Loucy (cell line): ENCODE results near the gene PCBP3.
"Not testable (repeated sequence)": the region's sequence is repeated elsewhere in the genome, so short reads cannot be mapped to it uniquely, and the experiment has no call there.

ENCODE experiments used
- H2AFZ ChIP-seq: fragments of 200-600 bp; sonication (generic); 2 replicates; pipeline ENCODE4 v1.6.0; 2016; ENCODE audit warnings: antibody characterized with exemption, mild to moderate bottlenecking, low read length, moderate library complexity
- H3F3A ChIP-seq: fragments of 200-600 bp; 2 replicates; pipeline ENCODE4 v1.6.0; 2016; ENCODE audit warnings: antibody characterized with exemption, low read depth, mild to moderate bottlenecking
- H3K27me3 ChIP-seq: fragments of 200-600 bp; sonication (generic); 2 replicates; pipeline ENCODE4 v1.6.1; 2014; ENCODE audit warnings: low read length, mild to moderate bottlenecking; ENCODE audit not compliant: insufficient read depth, poor library complexity, severe bottlenecking
- H3K36me3 ChIP-seq: fragments of 200-600 bp; sonication (generic); 2 replicates; pipeline ENCODE4 v1.6.1; 2016; ENCODE audit warnings: low read length; ENCODE audit not compliant: insufficient read depth
- H3K4me1 ChIP-seq: fragments of 200-600 bp; sonication (generic); 2 replicates; pipeline ENCODE4 v1.5.1; 2014; ENCODE audit warnings: low read length, mild to moderate bottlenecking; ENCODE audit not compliant: insufficient read depth, poor library complexity, severe bottlenecking
- H3K4me2 ChIP-seq: fragments of 200-600 bp; sonication (generic); 2 replicates; pipeline ENCODE4 v1.6.0; 2014; ENCODE audit warnings: antibody characterized with exemption, low read length, low read depth, mild to moderate bottlenecking; ENCODE audit not compliant: poor library complexity, severe bottlenecking
- H3K4me3 ChIP-seq: fragments of 200-600 bp; sonication (generic); 2 replicates; pipeline ENCODE4 v1.5.1; 2014; ENCODE audit warnings: low read length, mild to moderate bottlenecking, mixed read lengths; ENCODE audit not compliant: poor library complexity, severe bottlenecking
- H3K79me2 ChIP-seq: fragments of 200-600 bp; sonication (generic); 2 replicates; pipeline ENCODE4 v1.6.1; 2014; ENCODE audit warnings: low read length; ENCODE audit not compliant: insufficient read depth
- H3K9ac ChIP-seq: fragments of 200-600 bp; sonication (generic); 2 replicates; pipeline ENCODE4 v1.6.0; 2014; ENCODE audit warnings: mild to moderate bottlenecking, low read depth, low read length, moderate library complexity; ENCODE audit not compliant: poor library complexity, severe bottlenecking
- H3K9me2 ChIP-seq: fragments of 200-600 bp; sonication (generic); replicated peaks from 2 replicates; pipeline ENCODE4 v1.6.1; 2016; ENCODE audit warnings: low read depth, low read length, mixed read lengths
- H3K9me3 ChIP-seq: fragments of 200-600 bp; sonication (generic); 2 replicates; pipeline ENCODE4 v1.6.1; 2014; ENCODE audit warnings: mild to moderate bottlenecking, antibody characterized with exemption, low read length, low read depth; ENCODE audit not compliant: insufficient read depth
- H4K20me1 ChIP-seq: fragments of 200-600 bp; sonication (generic); 2 replicates; pipeline ENCODE4 v1.6.0; 2014; ENCODE audit warnings: antibody characterized with exemption, low read length, mild to moderate bottlenecking; ENCODE audit not compliant: insufficient read depth, poor library complexity, severe bottlenecking
- CTCF ChIP-seq: fragments of 200-600 bp; sonication (generic); conservative IDR thresholded peaks from 2 replicates; pipeline ENCODE4 v1.5.1; 2014; ENCODE audit warnings: mild to moderate bottlenecking, antibody characterized with exemption, low read length
- EZH2phosphoT487 ChIP-seq: fragments of 200-600 bp; IDR thresholded peaks from 2 replicates; pipeline ENCODE4 v1.6.1; 2018; ENCODE audit warnings: antibody characterized with exemption, mild to moderate bottlenecking, moderate library complexity, borderline replicate concordance

Gene PCBP3

GRCh38 chr21:45849651-45850050 lies 206.1 kb downstream of the PCBP3 start:
- Histone ChIP-seq H3F3A (no peaks in the 10 kb centered on the region), H3K79me2 (no peaks in the 10 kb centered on the region), H3K27me3 (no peaks in the 10 kb centered on the region), H3K4me3 (no peak overlapping the region), H2AFZ (no peak overlapping the region), H3K4me1 (peaks cover 27% of the 10 kb centered on the region), H3K4me2 (no peak overlapping the region), H3K9ac (no peak overlapping the region), H3K9me2 (no peaks in the 10 kb centered on the region), H4K20me1 (no peaks in the 10 kb centered on the region), H3K9me3 (no peaks in the 10 kb centered on the region), H3K36me3 (no peaks in the 10 kb centered on the region)
- no peak for TF ChIP-seq EZH2phosphoT487

- no peak for TF ChIP-seq CTCF
- TF ChIP-seq EZH2phosphoT487: no peak
- Histone ChIP-seq H2AFZ (no peak overlapping the region), H3F3A (no peaks in the 10 kb centered on the region)
These were observed 206.7 kb downstream of the PCBP3 start for GRCh38 chr21:45850181-45850580.

GRCh38 chr21:45852386-45852785 lies 208.9 kb downstream of the PCBP3 start:
- H3K4me1 ChIP-seq: peaks cover 33% of the 10 kb centered on the region
- H3K9me3 ChIP-seq, H3K27me3 ChIP-seq, H3K9ac ChIP-seq, H2AFZ ChIP-seq, H3K4me3 ChIP-seq, H3F3A ChIP-seq, H3K79me2 ChIP-seq, H3K4me2 ChIP-seq, H4K20me1 ChIP-seq, H3K36me3 ChIP-seq, H3K9me2 ChIP-seq: not testable (repeated sequence)

More at GRCh38 chr21:45850181-45850580, 206.7 kb downstream of the PCBP3 start:
- Histone ChIP-seq H3K36me3 (no peaks in the 10 kb centered on the region), H3K4me3 (no peak overlapping the region), H3K9me2 (no peaks in the 10 kb centered on the region), H4K20me1 (no peaks in the 10 kb centered on the region), H3K27me3 (no peaks in the 10 kb centered on the region), H3K4me1 (peaks cover 29% of the 10 kb centered on the region), H3K4me2 (no peak overlapping the region), H3K79me2 (no peaks in the 10 kb centered on the region), H3K9ac (no peak overlapping the region), H3K9me3 (no peaks in the 10 kb centered on the region)

- Histone ChIP-seq H3K4me3 (no peak overlapping the region), H2AFZ (no peak overlapping the region), H3K4me2 (no peak overlapping the region), H3K36me3 (no peaks in the 10 kb centered on the region), H3K4me1 (peaks cover 39% of the 10 kb centered on the region), H3K9ac (no peak overlapping the region), H3K27me3 (no peaks in the 10 kb centered on the region), H3K79me2 (no peaks in the 10 kb centered on the region), H3K9me2 (no peaks in the 10 kb centered on the region), H4K20me1 (no peaks in the 10 kb centered on the region), H3K9me3 (no peaks in the 10 kb centered on the region), H3F3A (peaks cover 4% of the 10 kb centered on the region; the same call in 1 of the 2 replicates)
- TF ChIP-seq CTCF (no peak), EZH2phosphoT487 (no peak)
These were observed 209.4 kb downstream of the PCBP3 start for GRCh38 chr21:45852886-45853400.
